Memory B cell (primary cell): ENCODE results near the gene ATF7IP2.
A peak's percentile ranks its signal among the peaks of the same experiment; 100 is the strongest.
"Not testable (repeated sequence)": the region's sequence is repeated elsewhere in the genome, so short reads cannot be mapped to it uniquely, and the experiment has no call there.

Experiments
- ATAC-seq: fragments of 150-1000 bp; cut with Tn5 transposase; 2 replicates; pipeline ENCODE4 v1.10.0; 2021; ENCODE audit warnings: low read depth, mild to moderate bottlenecking, moderate library complexity
- DNase-seq, 2 donors: peaks; one replicate each; pipeline ENCODE4 v3.0.0; 2022; ENCODE audit warnings: low spot score in 2 of 2
- H3K27ac Mint-ChIP-seq: one replicate; pipeline ENCODE4 v1.8.0; 2022; ENCODE audit warnings: mild to moderate bottlenecking, moderate library complexity, mixed read lengths
- H3K27me3 Mint-ChIP-seq: one replicate; pipeline ENCODE4 v1.8.0; 2022; ENCODE audit warnings: mixed read lengths
- H3K36me3 Mint-ChIP-seq: one replicate; pipeline ENCODE4 v1.8.0; 2022; ENCODE audit warnings: mild to moderate bottlenecking, mixed read lengths
- H3K4me1 Mint-ChIP-seq: one replicate; pipeline ENCODE4 v1.8.0; 2022; ENCODE audit warnings: mixed read lengths
- H3K4me3 Mint-ChIP-seq: one replicate; pipeline ENCODE4 v1.8.0; 2022; ENCODE audit warnings: mild to moderate bottlenecking, moderate library complexity, mixed read lengths
- H3K9me3 Mint-ChIP-seq: one replicate; pipeline ENCODE4 v1.8.0; 2022; ENCODE audit warnings: mixed read lengths

Gene ATF7IP2

GRCh38 chr16:10497132-10498101 lies 111.6 kb downstream of the ATF7IP2 start:
- H3K27ac Mint-ChIP-seq, result no peak overlapping the region
- no peak for ATAC-seq
- H3K9me3 Mint-ChIP-seq, result peaks cover 8% of the 10 kb centered on the region

DNA sequence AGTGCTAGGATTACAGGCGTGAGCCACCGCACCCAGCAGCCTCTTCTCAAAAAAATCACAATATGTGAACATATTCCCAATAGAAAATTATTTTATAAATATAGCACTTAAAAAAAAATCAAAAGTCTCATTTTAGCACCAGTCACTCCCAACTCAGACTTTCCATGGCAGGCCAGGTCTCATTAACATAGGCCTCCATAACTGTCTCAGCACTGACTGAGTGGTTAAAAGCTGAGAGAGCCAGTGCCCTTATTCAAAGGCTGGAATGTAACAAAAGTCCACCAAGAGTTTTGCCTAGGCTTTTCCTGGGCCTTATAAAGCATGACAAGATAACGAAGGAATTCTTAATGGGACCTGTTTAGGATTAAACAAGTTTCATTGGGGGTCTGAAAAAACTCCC lies 114.7 kb downstream of the ATF7IP2 start:
- H3K4me3 Mint-ChIP-seq, result no peak overlapping the region
- peaks cover 15% of the 10 kb centered on the region for H3K4me1 Mint-ChIP-seq
- H3K27ac Mint-ChIP-seq, result peak overlapping the region; percentile 4
- DNase-seq, result no peak
- H3K9me3 Mint-ChIP-seq, result no peaks in the 10 kb centered on the region
- no peaks in the 10 kb centered on the region for H3K27me3 Mint-ChIP-seq
- no peaks in the 10 kb centered on the region for H3K36me3 Mint-ChIP-seq
- no peak for ATAC-seq

More at GRCh38 chr16:10497132-10498101, 111.6 kb downstream of the ATF7IP2 start:
- Mint-ChIP-seq H3K4me1 (peaks cover 8% of the 10 kb centered on the region), H3K27me3 (no peaks in the 10 kb centered on the region), H3K4me3 (no peak overlapping the region), H3K36me3 (peaks cover 3% of the 10 kb centered on the region)
- DNase-seq, result no peak

- H3K27ac Mint-ChIP-seq, result peak overlapping the region; percentile 4
- no peaks in the 10 kb centered on the region for H3K36me3 Mint-ChIP-seq
- DNase-seq, result no peak
- ATAC-seq, result peak; percentile 62
- no peak overlapping the region for H3K4me3 Mint-ChIP-seq
- H3K4me1 Mint-ChIP-seq, result peaks cover 16% of the 10 kb centered on the region
- no peaks in the 10 kb centered on the region for H3K27me3 Mint-ChIP-seq
- no peaks in the 10 kb centered on the region for H3K9me3 Mint-ChIP-seq
Measured at GRCh38 chr16:10501016-10501607, 115.3 kb downstream of the ATF7IP2 start.

DNA sequence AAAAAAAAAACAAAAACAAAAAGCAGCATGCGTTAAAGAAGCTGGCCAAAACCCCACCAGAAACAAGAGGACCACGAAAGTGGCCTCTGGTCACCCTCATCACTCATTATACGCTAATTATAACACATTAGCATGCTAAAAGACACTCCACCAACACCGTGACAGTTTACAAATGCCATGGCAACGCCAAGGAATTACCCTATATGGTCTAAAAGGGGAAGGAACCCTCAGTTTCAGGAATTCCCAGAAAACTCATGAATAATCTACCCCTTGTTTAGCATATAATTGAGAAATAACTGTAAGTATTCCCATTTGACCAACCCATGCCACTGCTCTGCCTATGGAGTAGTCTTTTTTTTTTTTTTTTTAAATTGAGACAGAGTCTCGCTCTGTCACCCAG lies 116.9 kb downstream of the ATF7IP2 start:
- H3K9me3 Mint-ChIP-seq, result no peaks in the 10 kb centered on the region
- no peak for ATAC-seq
- H3K4me3 Mint-ChIP-seq, result no peak overlapping the region
- H3K27me3 Mint-ChIP-seq, result no peaks in the 10 kb centered on the region
- H3K36me3 Mint-ChIP-seq, result peaks cover 2% of the 10 kb centered on the region
- DNase-seq, result no peak
- H3K27ac Mint-ChIP-seq, result no peak overlapping the region
- peaks cover 16% of the 10 kb centered on the region for H3K4me1 Mint-ChIP-seq

DNA sequence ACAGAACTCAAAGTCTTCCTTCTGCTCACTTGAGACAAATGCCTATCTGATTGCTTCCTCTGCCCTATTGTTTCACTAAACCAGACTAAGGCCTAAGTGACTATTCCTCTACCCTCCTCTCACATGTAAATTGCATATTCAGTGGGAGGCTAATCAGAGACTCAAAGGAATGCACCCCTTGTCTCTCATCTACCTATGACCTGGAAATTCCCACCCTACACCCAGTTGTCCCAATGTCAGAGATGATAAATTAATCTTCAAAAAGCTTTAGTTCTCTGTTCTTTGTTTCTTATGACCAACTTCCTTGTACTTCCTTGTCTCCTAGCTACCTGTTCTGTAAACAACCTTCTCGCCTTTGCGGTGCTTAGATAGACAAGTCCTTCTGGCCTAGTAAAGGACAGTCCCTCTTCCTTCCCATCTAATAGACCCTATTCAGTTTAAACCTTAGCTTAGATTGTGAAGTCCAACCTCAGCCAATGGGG lies 118.6 kb downstream of the ATF7IP2 start:
- peaks cover 17% of the 10 kb centered on the region for H3K4me1 Mint-ChIP-seq
- H3K9me3 Mint-ChIP-seq, result no peaks in the 10 kb centered on the region
- H3K36me3 Mint-ChIP-seq, result peaks cover 2% of the 10 kb centered on the region
- no peak overlapping the region for H3K4me3 Mint-ChIP-seq
- DNase-seq (no peak), ATAC-seq (peak; percentile 63)
- no peaks in the 10 kb centered on the region for H3K27me3 Mint-ChIP-seq
- H3K27ac Mint-ChIP-seq, result peak overlapping the region; percentile 64

- H3K27me3 Mint-ChIP-seq, H3K4me3 Mint-ChIP-seq, ATAC-seq, DNase-seq, H3K36me3 Mint-ChIP-seq, H3K9me3 Mint-ChIP-seq: not testable (repeated sequence)
- Mint-ChIP-seq H3K4me1 (peaks cover 22% of the 10 kb centered on the region), H3K27ac (peak overlapping the region; percentile 77)
Measured at GRCh38 chr16:10505286-10505685, 119.4 kb downstream of the ATF7IP2 start.

DNA sequence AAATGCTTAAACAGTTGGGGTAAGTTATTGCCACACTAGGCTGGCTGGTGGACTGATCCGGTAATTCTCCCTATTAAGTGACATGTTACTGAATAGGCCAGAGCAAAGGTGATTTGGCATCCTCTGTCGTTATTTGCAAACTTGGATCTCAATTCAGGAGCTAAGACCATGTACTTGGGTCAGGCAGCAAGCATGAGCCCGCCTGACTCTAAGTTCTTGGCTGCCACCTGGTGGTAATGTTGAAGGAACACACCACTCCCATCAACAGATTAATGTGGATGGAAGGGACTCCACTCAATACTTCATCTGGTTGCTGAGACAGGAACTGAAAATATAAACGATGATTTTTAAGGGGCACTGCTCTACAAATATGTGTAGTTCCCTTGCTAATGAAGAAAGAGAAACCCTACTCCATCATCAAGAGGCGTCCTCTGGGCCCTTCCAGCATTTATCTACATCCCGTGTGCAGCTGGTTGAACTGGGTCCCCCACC lies 123.7 kb downstream of the ATF7IP2 start:
- Mint-ChIP-seq H3K27me3 (no peaks in the 10 kb centered on the region), H3K9me3 (no peaks in the 10 kb centered on the region), H3K27ac (no peak overlapping the region), H3K36me3 (peaks cover 2% of the 10 kb centered on the region), H3K4me3 (peak overlapping the region; percentile 8), H3K4me1 (peaks cover 13% of the 10 kb centered on the region)
- peak; percentile 71 to 75 for DNase-seq
- ATAC-seq, result peak; percentile 97

DNA sequence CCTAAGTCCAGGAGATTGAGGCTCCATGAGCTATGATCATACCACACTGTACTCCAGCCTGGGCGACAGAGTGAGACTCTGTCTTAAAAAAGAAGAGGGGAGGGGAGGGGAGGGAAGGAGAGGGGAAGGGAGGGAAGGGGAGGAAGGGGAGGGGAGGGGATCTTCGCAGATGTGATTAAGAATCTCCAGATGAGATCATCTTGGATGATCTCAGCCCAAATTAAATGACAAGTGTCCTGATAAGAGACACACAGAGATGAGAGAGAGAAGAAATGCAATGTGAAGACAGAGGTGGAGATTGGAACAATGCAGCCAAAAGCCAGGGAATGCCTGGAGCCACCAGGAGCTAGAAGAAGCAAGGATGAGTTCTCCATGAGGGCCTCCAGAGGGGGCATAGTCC lies 124.4 kb downstream of the ATF7IP2 start:
- Mint-ChIP-seq H3K36me3 (peaks cover 2% of the 10 kb centered on the region), H3K4me3 (no peak overlapping the region), H3K27ac (no peak overlapping the region), H3K4me1 (peaks cover 10% of the 10 kb centered on the region), H3K27me3 (no peaks in the 10 kb centered on the region), H3K9me3 (no peaks in the 10 kb centered on the region)
- no peak for ATAC-seq
- no peak for DNase-seq

DNA sequence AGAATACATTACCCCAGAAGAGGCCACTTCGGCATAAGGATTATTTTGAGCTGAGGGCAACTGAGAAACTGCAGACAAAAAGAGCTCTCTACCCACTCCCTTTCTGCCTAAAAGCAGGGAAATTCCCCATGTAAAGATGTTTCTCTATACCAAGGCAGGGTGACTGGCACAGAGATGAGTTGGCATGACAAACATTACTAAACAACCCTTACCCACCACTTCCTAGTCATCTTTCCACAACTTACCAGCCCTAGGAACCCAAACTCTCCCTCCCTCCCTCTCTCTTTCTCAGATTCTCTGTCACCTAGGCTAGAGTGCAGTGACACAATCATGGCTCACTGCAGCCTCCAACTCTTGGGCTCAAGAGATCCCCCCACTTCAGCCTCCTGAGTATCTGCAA lies 126.0 kb downstream of the ATF7IP2 start:
- no peak for DNase-seq
- Mint-ChIP-seq H3K4me3 (no peak overlapping the region), H3K4me1 (peaks cover 8% of the 10 kb centered on the region), H3K9me3 (no peaks in the 10 kb centered on the region), H3K36me3 (no peaks in the 10 kb centered on the region), H3K27me3 (no peaks in the 10 kb centered on the region), H3K27ac (no peak overlapping the region)
- no peak for ATAC-seq

- Mint-ChIP-seq H3K4me3 (no peak overlapping the region), H3K36me3 (no peaks in the 10 kb centered on the region), H3K27me3 (peaks cover 2% of the 10 kb centered on the region), H3K9me3 (no peaks in the 10 kb centered on the region), H3K27ac (no peak overlapping the region), H3K4me1 (peaks cover 7% of the 10 kb centered on the region)
- ATAC-seq, result peak; percentile 42
- DNase-seq, result peak; percentile 45 to 54
Measured at GRCh38 chr16:10514369-10515055, 128.7 kb downstream of the ATF7IP2 start.

DNA sequence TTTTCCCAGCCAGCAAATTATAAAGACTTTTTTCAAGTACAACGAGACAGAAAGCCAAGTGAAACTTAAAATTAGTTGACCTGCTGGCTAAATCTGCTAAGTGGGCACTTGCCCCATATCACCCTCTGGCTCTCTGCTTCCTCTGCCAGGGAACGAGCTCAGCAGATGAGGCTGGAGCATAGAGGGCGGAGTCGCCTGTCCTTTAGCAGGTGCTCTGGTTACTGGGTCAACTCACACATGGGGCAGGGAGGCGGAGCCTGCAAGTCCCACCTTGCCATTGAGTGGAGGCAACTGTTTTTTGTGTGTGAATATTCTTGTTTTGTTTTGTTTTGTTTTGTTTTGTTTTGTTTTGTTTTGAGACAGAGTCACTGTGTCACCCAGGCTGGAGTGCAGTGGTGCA lies 132.0 kb downstream of the ATF7IP2 start:
- no peaks in the 10 kb centered on the region for H3K9me3 Mint-ChIP-seq
- peaks cover 4% of the 10 kb centered on the region for H3K27me3 Mint-ChIP-seq
- no peak overlapping the region for H3K27ac Mint-ChIP-seq
- no peak for ATAC-seq
- no peaks in the 10 kb centered on the region for H3K36me3 Mint-ChIP-seq
- H3K4me3 Mint-ChIP-seq, result no peak overlapping the region
- H3K4me1 Mint-ChIP-seq, result peaks cover 3% of the 10 kb centered on the region
- no peak for DNase-seq

GRCh38 chr16:10518479-10519041 lies 132.7 kb downstream of the ATF7IP2 start:
- no peaks in the 10 kb centered on the region for H3K36me3 Mint-ChIP-seq
- H3K9me3 Mint-ChIP-seq, result no peaks in the 10 kb centered on the region
- DNase-seq, result no peak
- no peak for ATAC-seq
- no peak overlapping the region for H3K27ac Mint-ChIP-seq
- no peak overlapping the region for H3K4me3 Mint-ChIP-seq
- peaks cover 4% of the 10 kb centered on the region for H3K27me3 Mint-ChIP-seq
- H3K4me1 Mint-ChIP-seq, result peaks cover 3% of the 10 kb centered on the region

- H3K4me1 Mint-ChIP-seq, result peaks cover 3% of the 10 kb centered on the region
- H3K36me3 Mint-ChIP-seq, result no peaks in the 10 kb centered on the region
- ATAC-seq (no peak), DNase-seq (no peak)
- H3K4me3 Mint-ChIP-seq, result no peak overlapping the region
- H3K27ac Mint-ChIP-seq, result no peak overlapping the region
- peaks cover 4% of the 10 kb centered on the region for H3K27me3 Mint-ChIP-seq
- no peaks in the 10 kb centered on the region for H3K9me3 Mint-ChIP-seq
Measured at GRCh38 chr16:10519297-10519696, 133.4 kb downstream of the ATF7IP2 start.
